Thymus (tissue), 11 donors: Measurements from ENCODE around the gene SYT6. TPM values are rescaled to one million over a fixed set of nuclear protein-coding genes. Genes with fewer than 3 reads are reported as not detected.

Experiments
- DNase-seq, 9 donors: peaks; one replicate each; pipeline ENCODE4 v3.0.0-alpha.2; 2013; ENCODE audit warnings: low spot score in 9 of 9, low read depth in 6 of 9, missing footprints in 1 of 9
- H3K27ac ChIP-seq, 2 donors: one replicate each; pipeline ENCODE4 v1.5.1; 2013; ENCODE audit warnings: control low read depth in 1 of 2, low read depth in 1 of 2, low read length in 1 of 2, mild to moderate bottlenecking in 1 of 2, moderate library complexity in 1 of 2
- H3K27me3 ChIP-seq, 2 donors: one replicate each; pipeline ENCODE4 v1.5.1; 2013; ENCODE audit warnings: low read length in 1 of 2; ENCODE audit not compliant: control insufficient read depth in 2 of 2, insufficient read depth in 1 of 2
- H3K36me3 ChIP-seq, 2 donors: one replicate each; pipeline ENCODE4 v1.5.1; 2013; ENCODE audit warnings: low read length in 1 of 2, mild to moderate bottlenecking in 1 of 2, moderate library complexity in 1 of 2; ENCODE audit not compliant: control insufficient read depth in 2 of 2, insufficient read depth in 2 of 2
- H3K4me1 ChIP-seq, 2 donors: one replicate each; pipeline ENCODE4 v1.5.1; 2013; ENCODE audit warnings: low read length in 2 of 2; ENCODE audit not compliant: control insufficient read depth in 2 of 2, insufficient read depth in 2 of 2
- H3K4me3 ChIP-seq, 2 donors: one replicate each; pipeline ENCODE4 v1.5.1; 2013; ENCODE audit warnings: low read length in 2 of 2, control low read depth in 1 of 2, mild to moderate bottlenecking in 1 of 2
- H3K9me3 ChIP-seq, 2 donors: one replicate each; pipeline ENCODE4 v1.5.1; 2013; ENCODE audit warnings: low read length in 1 of 2, mild to moderate bottlenecking in 1 of 2; ENCODE audit not compliant: control insufficient read depth in 2 of 2, insufficient read depth in 1 of 2
- WGBS: extraction: QIAGEN DNeasy Blood & Tissue Kit; methylation state at CpG from one replicate; pipeline ENCODE4 v1.1.7; 2013; 5-methylcytosine and 5-hydroxymethylcytosine counted together
- polyA plus RNA-seq: library from polyadenylated mRNA; stranded (reverse); fragments of 200-250 nt; gene quantifications from one replicate; pipeline ENCODE4 v1.2.3, GENCODE V29; 2013
- total RNA-seq: library from RNA; stranded (reverse); fragments of 120-200 nt; gene quantifications from one replicate; pipeline ENCODE4 v1.2.4, GENCODE V29; 2013
- donor health status: healthy.

Gene SYT6
- total and polyA plus RNA-seq, 2 donors, result 0.09 to 0.11 TPM

DNA sequence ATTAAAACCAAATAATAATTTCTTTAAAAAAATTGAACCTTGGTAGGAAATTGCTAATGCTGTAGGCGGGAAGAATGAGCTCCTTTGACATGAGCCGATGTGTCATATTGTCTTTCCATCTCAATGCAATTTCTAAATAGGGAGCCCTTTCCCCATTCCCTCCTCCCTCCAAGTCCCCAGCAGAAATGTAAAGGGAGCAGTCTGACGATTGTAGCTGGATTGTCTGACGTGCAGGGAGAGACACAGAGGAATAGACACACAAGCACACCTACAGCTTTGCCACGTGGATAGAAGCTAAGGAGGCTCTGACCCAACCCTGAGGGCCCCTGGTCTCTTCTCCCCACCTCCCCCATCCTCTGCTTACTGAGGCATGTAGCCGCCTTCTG lies 3.6 kb upstream of the SYT6 start:
- H3K27me3 ChIP-seq, result peaks cover 45 to 65% of the 10 kb centered on the region in 2 donors
- peaks cover 3 to 9% of the 10 kb centered on the region in 2 donors for H3K4me1 ChIP-seq
- no peak overlapping the region for H3K4me3 ChIP-seq
- no peaks in the 10 kb centered on the region for H3K36me3 ChIP-seq
- no peak overlapping the region for H3K27ac ChIP-seq
- DNase-seq, result no peak
- WGBS, result 80% methylated on average over 6 of the region's 6 CpGs
- H3K9me3 ChIP-seq, result peaks cover 0 to 3% of the 10 kb centered on the region in 2 donors

DNA sequence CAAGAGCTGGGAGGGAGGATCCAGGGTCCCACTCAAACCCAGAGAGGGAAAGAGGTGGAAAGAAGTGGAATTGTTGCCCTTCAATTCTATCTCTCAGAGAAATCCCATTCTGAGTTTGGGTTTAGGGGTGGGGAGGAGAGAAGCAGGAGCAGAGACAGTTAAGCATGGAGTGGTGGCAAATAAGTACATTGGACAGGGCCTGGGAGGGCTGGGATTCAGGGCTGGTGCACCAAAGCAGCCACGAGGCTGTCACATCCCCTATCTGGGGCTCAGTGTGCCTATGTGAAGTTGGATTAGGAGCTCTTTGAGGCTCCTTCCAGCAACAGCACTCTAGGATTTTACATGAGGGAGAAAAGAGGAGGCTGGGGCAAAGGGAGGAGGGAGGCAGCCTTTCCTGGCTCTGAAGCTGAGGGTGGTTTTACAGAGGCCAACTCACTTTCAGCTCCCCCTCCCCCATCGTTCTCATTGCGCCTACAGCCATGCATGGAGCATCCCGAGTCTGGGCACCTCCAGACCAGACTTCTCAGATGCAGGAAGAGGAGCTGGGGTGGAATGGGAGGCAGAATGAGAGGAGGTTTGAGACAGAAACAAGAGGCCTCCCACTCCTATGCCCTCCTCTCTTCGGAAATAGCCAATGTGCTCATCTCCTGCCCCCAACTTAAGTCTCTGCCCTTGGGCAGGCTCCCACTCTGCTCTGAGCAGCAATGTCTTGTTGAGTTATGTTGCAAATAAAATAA lies 3.0 kb upstream of the SYT6 start:
- WGBS, result 54% methylated on average over 5 of the region's 5 CpGs

DNA sequence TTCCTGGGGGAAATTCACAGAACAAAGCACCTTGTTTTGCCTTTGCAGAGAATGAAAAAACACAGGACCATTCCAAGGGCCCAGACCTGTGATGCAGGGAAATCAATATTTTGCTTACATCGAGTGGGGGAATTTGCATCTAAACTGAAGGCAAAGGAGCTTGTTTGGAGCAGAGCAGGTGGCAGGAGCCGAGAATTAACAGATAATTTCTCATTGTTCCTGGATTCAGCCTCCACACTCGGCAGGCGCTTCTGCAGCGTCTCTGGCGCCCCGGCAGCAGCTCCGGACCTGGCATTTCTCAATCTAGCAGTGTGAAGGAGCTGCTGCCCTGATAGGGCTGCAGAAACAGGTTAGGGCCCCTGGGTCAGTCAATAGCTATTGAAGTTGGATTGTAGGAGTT lies 2.0 kb upstream of the SYT6 start:
- Histone ChIP-seq H3K27me3 (peaks cover 61 to 77% of the 10 kb centered on the region in 2 donors), H3K9me3 (peaks cover 0 to 3% of the 10 kb centered on the region in 2 donors), H3K27ac (no peak overlapping the region), H3K36me3 (no peaks in the 10 kb centered on the region), H3K4me1 (peaks cover 3 to 9% of the 10 kb centered on the region in 2 donors), H3K4me3 (no peak overlapping the region)
- no peak for DNase-seq
- 75% methylated on average over 8 of the region's 8 CpGs for WGBS

More for the DNA sequence above, 3.0 kb upstream of the SYT6 start:
- H3K36me3 ChIP-seq, result no peaks in the 10 kb centered on the region
- peaks cover 3 to 9% of the 10 kb centered on the region in 2 donors for H3K4me1 ChIP-seq
- no peak overlapping the region for H3K27ac ChIP-seq
- no peak for DNase-seq
- H3K4me3 ChIP-seq, result no peak overlapping the region
- H3K27me3 ChIP-seq, result peaks cover 51 to 70% of the 10 kb centered on the region in 2 donors
- H3K9me3 ChIP-seq, result peaks cover 0 to 3% of the 10 kb centered on the region in 2 donors

DNA sequence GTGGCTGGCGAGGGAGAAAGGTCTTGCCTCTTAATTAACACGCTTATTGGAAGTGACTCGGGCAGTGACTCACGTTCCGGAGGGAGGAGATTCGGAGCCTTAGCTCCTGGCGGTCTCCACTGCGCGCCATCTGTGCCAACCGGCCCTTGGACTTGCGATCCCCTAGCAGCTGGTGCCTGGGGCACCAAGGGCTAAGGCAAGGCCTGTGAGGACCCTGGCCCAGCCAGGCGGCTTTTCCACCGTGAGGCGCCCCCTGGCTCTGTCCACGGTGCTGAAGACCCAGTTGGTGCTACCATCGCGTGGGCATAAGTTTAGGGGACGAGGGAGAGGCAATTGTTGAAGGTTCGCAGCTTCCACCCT lies 1.3 kb upstream of the SYT6 start:
- peaks cover 62 to 83% of the 10 kb centered on the region in 2 donors for H3K27me3 ChIP-seq

DNA sequence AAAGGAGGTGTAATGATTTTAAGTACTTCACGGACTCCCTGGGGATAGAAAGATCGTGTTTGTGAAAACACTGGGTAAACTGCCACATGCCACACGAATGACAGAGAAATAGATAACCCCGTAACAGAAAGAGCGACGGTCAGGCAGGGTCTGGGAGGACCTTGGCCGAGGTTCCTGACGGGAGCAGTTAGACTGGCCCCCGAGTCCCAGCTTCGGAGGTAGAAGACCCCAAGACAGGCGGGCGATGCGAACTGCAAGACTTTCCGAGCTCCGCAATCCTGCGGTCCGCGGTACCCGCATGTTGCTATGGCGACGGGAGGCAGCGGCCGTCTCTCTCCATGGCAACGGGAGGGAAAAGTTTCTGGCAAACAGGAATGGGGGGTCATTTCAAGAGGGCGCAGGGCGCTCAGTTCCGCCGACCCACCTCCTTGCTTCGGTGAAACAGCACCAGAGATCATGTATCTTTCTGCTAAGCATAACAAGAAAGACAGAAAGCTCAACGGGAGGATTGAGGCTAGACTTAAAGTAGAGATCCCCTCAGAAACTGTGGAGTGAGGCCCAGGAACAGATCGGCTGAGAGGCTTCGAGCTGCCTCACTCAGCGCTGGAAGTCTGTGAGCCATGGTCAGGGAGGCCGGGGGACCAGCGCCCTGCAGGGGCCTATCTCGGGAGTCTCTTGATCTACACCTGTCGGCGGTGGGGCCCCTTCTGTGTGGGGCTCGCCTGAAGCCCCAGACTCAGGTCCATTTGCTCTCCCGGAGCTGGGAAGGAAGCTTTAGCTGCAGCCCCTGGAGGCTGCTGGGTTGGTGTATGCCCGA lies 685 bp upstream of the SYT6 start:
- DNase-seq, result no peak
- Histone ChIP-seq H3K27ac (no peak overlapping the region), H3K9me3 (peaks cover 0 to 3% of the 10 kb centered on the region in 2 donors), H3K36me3 (no peaks in the 10 kb centered on the region), H3K4me3 (no peak overlapping the region), H3K4me1 (peaks cover 3 to 9% of the 10 kb centered on the region in 2 donors), H3K27me3 (peaks cover 62 to 89% of the 10 kb centered on the region in 2 donors)
- WGBS, result 11% methylated on average over 41 of the region's 41 CpGs

More for the DNA sequence above, 1.3 kb upstream of the SYT6 start:
- no peaks in the 10 kb centered on the region for H3K36me3 ChIP-seq
- peaks cover 0 to 3% of the 10 kb centered on the region in 2 donors for H3K9me3 ChIP-seq
- H3K4me1 ChIP-seq, result peaks cover 3 to 9% of the 10 kb centered on the region in 2 donors
- no peak overlapping the region for H3K27ac ChIP-seq
- WGBS, result 17% methylated on average over 19 of the region's 19 CpGs
- peak in 4 of 9 donors; percentile 10 to 39 (median 14) for DNase-seq
- H3K4me3 ChIP-seq, result no peak overlapping the region

DNA sequence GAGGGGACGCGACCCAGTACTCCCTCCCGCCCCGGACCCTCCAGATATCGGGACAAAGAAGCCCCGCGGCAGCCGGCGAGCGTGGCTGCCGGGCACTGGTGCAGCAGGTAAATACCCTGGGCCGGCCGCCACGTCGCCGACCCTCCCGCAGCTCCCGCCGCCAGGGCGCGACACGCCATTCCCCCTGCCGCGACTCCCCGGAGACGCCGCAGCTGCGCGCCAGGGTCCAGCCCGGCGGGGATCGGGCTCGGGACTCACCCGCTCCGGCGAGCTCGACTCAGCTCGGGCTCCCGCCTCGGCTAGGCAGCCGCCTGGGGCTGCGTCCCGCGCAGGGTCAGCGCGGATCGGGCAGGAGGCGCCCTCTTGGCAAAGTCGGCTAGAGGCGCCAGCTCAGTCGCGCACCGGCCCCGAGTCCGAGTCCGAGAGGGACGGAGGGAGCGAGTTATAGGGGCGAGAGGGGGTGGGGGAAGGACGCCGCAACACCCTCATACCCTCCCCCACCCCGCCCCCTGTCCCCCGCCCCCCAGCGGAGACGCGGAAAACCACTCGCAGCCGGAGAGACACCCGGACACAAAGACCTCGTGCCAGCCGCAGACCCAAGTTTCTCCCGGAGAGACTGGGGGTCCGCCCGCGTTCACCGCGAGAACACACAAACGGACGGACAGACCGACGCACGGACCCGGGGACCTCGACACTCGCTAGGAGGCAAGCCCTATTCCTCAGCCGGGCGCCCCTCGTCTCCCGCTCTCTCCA lies 985 bp downstream of the SYT6 start:
- no peak for DNase-seq

DNA sequence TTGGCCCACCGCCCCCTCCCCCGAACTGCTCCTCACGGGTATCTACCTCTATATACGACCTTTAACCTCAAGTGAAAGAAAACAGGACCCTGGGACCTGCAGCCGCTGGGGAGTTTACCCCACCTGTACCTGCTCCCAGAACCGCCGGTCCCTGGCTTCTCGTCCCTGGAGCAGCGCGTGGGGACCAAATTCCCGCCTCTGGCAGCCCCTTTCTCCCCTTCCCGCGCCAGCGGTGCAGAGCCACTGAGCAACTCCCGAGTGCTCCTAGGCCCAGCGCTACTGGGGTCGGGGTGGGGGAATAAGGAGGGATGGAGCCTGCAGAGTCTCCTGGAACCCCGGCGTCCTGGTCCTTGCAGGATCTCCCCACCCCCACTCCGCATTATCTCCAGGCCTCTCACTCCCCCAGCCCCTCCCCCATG lies 1.6 kb downstream of the SYT6 start:
- Histone ChIP-seq H3K27me3 (peaks cover 59 to 93% of the 10 kb centered on the region in 2 donors), H3K4me1 (peaks cover 3 to 9% of the 10 kb centered on the region in 2 donors), H3K27ac (no peak overlapping the region), H3K4me3 (no peak overlapping the region), H3K9me3 (peaks cover 0 to 3% of the 10 kb centered on the region in 2 donors), H3K36me3 (no peaks in the 10 kb centered on the region)
- no peak for DNase-seq
- 46% methylated on average over 20 of the region's 20 CpGs for WGBS

More for the DNA sequence above, 985 bp downstream of the SYT6 start:
- Histone ChIP-seq H3K36me3 (no peaks in the 10 kb centered on the region), H3K27ac (no peak overlapping the region), H3K27me3 (peaks cover 59 to 94% of the 10 kb centered on the region in 2 donors), H3K9me3 (peaks cover 0 to 3% of the 10 kb centered on the region in 2 donors), H3K4me3 (peak overlapping the region in 1 of 2 donors; percentile 6), H3K4me1 (peaks cover 3 to 9% of the 10 kb centered on the region in 2 donors)
- 2% methylated on average over 89 of the region's 89 CpGs for WGBS

DNA sequence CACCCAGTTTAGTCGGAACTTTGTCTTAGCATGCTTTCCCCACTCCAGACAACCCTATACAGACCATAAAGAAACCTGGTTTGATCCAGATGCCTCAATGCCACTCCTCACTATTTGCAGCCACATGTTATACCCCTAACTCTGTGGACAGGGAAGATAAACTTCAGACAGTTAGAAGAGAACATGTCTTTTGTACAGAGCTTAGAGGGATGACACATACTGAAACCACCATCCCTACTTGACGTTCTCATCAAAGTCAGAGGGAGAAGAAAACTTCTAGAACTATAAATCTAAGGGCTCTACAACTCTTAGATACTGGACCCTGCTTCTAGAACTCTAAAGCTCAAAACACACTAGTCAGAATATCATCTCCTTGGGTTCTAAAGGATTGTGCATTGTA lies 3.7 kb downstream of the SYT6 start:
- DNase-seq, result no peak
- Histone ChIP-seq H3K4me1 (peaks cover 3 to 9% of the 10 kb centered on the region in 2 donors), H3K9me3 (peaks cover 0 to under 1% of the 10 kb centered on the region in 2 donors), H3K36me3 (no peaks in the 10 kb centered on the region), H3K4me3 (no peak overlapping the region), H3K27ac (no peak overlapping the region), H3K27me3 (peaks cover 43 to 72% of the 10 kb centered on the region in 2 donors)
- 84% methylated on average over 2 of the region's 2 CpGs for WGBS
